Lung (tissue), 12 donors: ENCODE data around the gene ANKRD33B. TPM values are rescaled to one million over a fixed set of nuclear protein-coding genes. Genes with fewer than 3 reads are reported as not detected.

Source experiments
- ATAC-seq: fragments of 200-7000 bp; cut with Tn5 transposase; one replicate; pipeline ENCODE4 v1.9.1; 2020; ENCODE audit warnings: moderate number of reproducible peaks; ENCODE audit not compliant: insufficient read depth, low FRiP score
- DNase-seq, 3 donors: peaks; one replicate each; pipeline ENCODE4 v3.0.0-alpha.2; 2013 to 2017
- H3K27ac ChIP-seq, 2 donors: one replicate each; pipeline ENCODE4 v1.5.1; 2013; ENCODE audit warnings: mild to moderate bottlenecking in 2 of 2, moderate library complexity in 2 of 2, control low read depth in 1 of 2, inconsistent platforms in 1 of 2, low read depth in 1 of 2, low read length in 1 of 2
- H3K27me3 ChIP-seq, 3 donors: one replicate each; pipeline ENCODE4 v1.5.1; 2013; ENCODE audit warnings: low read length in 2 of 3; ENCODE audit not compliant: control insufficient read depth in 3 of 3, insufficient read depth in 3 of 3
- H3K36me3 ChIP-seq, 4 donors: one replicate each; pipeline ENCODE4 v1.5.1; 2013; ENCODE audit warnings: low read length in 4 of 4, mild to moderate bottlenecking in 1 of 4, moderate library complexity in 1 of 4; ENCODE audit not compliant: control insufficient read depth in 4 of 4, insufficient read depth in 4 of 4
- H3K4me1 ChIP-seq, 5 donors: one replicate each; pipeline ENCODE4 v1.5.1; 2013; ENCODE audit warnings: low read length in 5 of 5, mild to moderate bottlenecking in 2 of 5, moderate library complexity in 1 of 5; ENCODE audit not compliant: control insufficient read depth in 5 of 5, insufficient read depth in 5 of 5
- H3K4me3 ChIP-seq: one replicate; pipeline ENCODE4 v1.5.1; 2013; ENCODE audit warnings: mild to moderate bottlenecking, control low read depth, moderate library complexity
- H3K9ac ChIP-seq, 2 donors: one replicate each; pipeline ENCODE4 v1.5.1; 2013; ENCODE audit warnings: low read length in 2 of 2, control low read depth in 1 of 2; ENCODE audit not compliant: insufficient read depth in 1 of 2
- H3K9me3 ChIP-seq, 4 donors: one replicate each; pipeline ENCODE4 v1.5.1; 2013; ENCODE audit warnings: low read length in 3 of 4, mild to moderate bottlenecking in 1 of 4, moderate library complexity in 1 of 4; ENCODE audit not compliant: control insufficient read depth in 4 of 4, insufficient read depth in 3 of 4
- CTCF ChIP-seq: IDR thresholded peaks from 2 replicates; pipeline ENCODE4 v1.5.1; 2012; ENCODE audit warnings: mild to moderate bottlenecking; ENCODE audit errors: control extremely low read depth, extremely low read depth
- WGBS, 2 donors: extraction: QIAGEN DNeasy Blood & Tissue Kit; methylation state at CpG; one replicate each; pipeline ENCODE4 v1.1.7; 2013; 5-methylcytosine and 5-hydroxymethylcytosine counted together
- polyA plus RNA-seq, 2 donors: library from polyadenylated mRNA; stranded (reverse); fragments of 200-250 nt; gene quantifications; one replicate each; pipeline ENCODE4 v1.2.1, GENCODE V29; 2013
- total RNA-seq, 2 donors: library from RNA; depleted of rRNA in 1 of 2; stranded (reverse); fragments of >200 nt in 1 of 2; gene quantifications; one replicate each; pipeline ENCODE4 v1.2.1, GENCODE V29; 2014 to 2021
- donor health status: control.
- donor health status: control.
- donor health status: Bipolar disorder and iron deficiency.
- donor health status: healthy.
- donor health status: DM: yes; HTN: yes; CAD: no.

Gene ANKRD33B
- total and polyA plus RNA-seq, 4 donors = 1.0 to 6.3 (median 2.1) TPM

GRCh38 chr5:10642367-10642766 is 78.5 kb downstream of the ANKRD33B start:
- Histone ChIP-seq H3K36me3 (no peaks in the 10 kb centered on the region), H3K4me3 (no peak overlapping the region), H3K9ac (no peak overlapping the region), H3K27me3 (peaks cover 0 to 26% (median 2%) of the 10 kb centered on the region in 3 donors), H3K4me1 (no peaks in the 10 kb centered on the region), H3K9me3 (peaks cover 0 to 3% (median 1%) of the 10 kb centered on the region in 4 donors), H3K27ac (no peak overlapping the region)
- no peak for DNase-seq
- ATAC-seq = no peak
- 70 to 81% methylated on average over 7 of the region's 7 CpGs for WGBS, 2 donors
- TF ChIP-seq CTCF = no peak

GRCh38 chr5:10644192-10644591 is 80.3 kb downstream of the ANKRD33B start:
- H3K4me1 ChIP-seq = no peaks in the 10 kb centered on the region
- H3K27me3 ChIP-seq = peaks cover 0 to 17% (median 8%) of the 10 kb centered on the region in 3 donors
- no peak for DNase-seq
- no peak for TF ChIP-seq CTCF
- no peak for ATAC-seq
- H3K36me3 ChIP-seq = no peaks in the 10 kb centered on the region
- H3K4me3 ChIP-seq = no peak overlapping the region
- WGBS, 2 donors = 43 to 55% methylated on average over 9 of the region's 9 CpGs
- no peak overlapping the region for H3K27ac ChIP-seq
- H3K9me3 ChIP-seq = peaks cover 0 to 2% (median 0%) of the 10 kb centered on the region in 4 donors
- no peak overlapping the region for H3K9ac ChIP-seq

GRCh38 chr5:10645146-10645545 is 81.3 kb downstream of the ANKRD33B start:
- no peak overlapping the region for H3K27ac ChIP-seq
- 94 to 95% methylated on average over 3 of the region's 3 CpGs for WGBS, 2 donors
- H3K4me1 ChIP-seq = no peaks in the 10 kb centered on the region
- no peak overlapping the region for H3K9ac ChIP-seq
- TF ChIP-seq CTCF = no peak
- DNase-seq (no peak), ATAC-seq (no peak)
- no peak overlapping the region for H3K4me3 ChIP-seq
- H3K36me3 ChIP-seq = no peaks in the 10 kb centered on the region
- peaks cover 0 to 16% (median 8%) of the 10 kb centered on the region in 3 donors for H3K27me3 ChIP-seq
- peaks cover 0 to 2% (median 0%) of the 10 kb centered on the region in 4 donors for H3K9me3 ChIP-seq

- Histone ChIP-seq H3K36me3 (no peaks in the 10 kb centered on the region), H3K4me3 (no peak overlapping the region), H3K9me3 (peaks cover 0 to 2% (median 0%) of the 10 kb centered on the region in 4 donors), H3K27ac (no peak overlapping the region), H3K9ac (no peak overlapping the region), H3K4me1 (no peaks in the 10 kb centered on the region), H3K27me3 (peaks cover 0 to 17% (median 8%) of the 10 kb centered on the region in 3 donors)
- no peak for TF ChIP-seq CTCF
- ATAC-seq (no peak), DNase-seq (no peak)
- WGBS, 2 donors = 82 to 83% methylated on average over 6 of the region's 6 CpGs
Measured at GRCh38 chr5:10645671-10646070, 81.8 kb downstream of the ANKRD33B start.
